Stimulated activated CD4-positive, alpha-beta T cell treated with anti-CD3 and anti-CD28 coated beads, Interleukin-2, amount 100 ng/mL, for 48 hours (primary cell): ENCODE measurements around the gene TRIM29.
"Not testable (repeated sequence)": the region's sequence is repeated elsewhere in the genome, so short reads cannot be mapped to it uniquely, and the experiment has no call there.

Source experiments
- DNase-seq, 2 donors: peaks; one replicate each; pipeline ENCODE4 v3.0.0-alpha.2; 2020

Gene TRIM29, protein sequence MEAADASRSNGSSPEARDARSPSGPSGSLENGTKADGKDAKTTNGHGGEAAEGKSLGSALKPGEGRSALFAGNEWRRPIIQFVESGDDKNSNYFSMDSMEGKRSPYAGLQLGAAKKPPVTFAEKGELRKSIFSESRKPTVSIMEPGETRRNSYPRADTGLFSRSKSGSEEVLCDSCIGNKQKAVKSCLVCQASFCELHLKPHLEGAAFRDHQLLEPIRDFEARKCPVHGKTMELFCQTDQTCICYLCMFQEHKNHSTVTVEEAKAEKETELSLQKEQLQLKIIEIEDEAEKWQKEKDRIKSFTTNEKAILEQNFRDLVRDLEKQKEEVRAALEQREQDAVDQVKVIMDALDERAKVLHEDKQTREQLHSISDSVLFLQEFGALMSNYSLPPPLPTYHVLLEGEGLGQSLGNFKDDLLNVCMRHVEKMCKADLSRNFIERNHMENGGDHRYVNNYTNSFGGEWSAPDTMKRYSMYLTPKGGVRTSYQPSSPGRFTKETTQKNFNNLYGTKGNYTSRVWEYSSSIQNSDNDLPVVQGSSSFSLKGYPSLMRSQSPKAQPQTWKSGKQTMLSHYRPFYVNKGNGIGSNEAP

DNA sequence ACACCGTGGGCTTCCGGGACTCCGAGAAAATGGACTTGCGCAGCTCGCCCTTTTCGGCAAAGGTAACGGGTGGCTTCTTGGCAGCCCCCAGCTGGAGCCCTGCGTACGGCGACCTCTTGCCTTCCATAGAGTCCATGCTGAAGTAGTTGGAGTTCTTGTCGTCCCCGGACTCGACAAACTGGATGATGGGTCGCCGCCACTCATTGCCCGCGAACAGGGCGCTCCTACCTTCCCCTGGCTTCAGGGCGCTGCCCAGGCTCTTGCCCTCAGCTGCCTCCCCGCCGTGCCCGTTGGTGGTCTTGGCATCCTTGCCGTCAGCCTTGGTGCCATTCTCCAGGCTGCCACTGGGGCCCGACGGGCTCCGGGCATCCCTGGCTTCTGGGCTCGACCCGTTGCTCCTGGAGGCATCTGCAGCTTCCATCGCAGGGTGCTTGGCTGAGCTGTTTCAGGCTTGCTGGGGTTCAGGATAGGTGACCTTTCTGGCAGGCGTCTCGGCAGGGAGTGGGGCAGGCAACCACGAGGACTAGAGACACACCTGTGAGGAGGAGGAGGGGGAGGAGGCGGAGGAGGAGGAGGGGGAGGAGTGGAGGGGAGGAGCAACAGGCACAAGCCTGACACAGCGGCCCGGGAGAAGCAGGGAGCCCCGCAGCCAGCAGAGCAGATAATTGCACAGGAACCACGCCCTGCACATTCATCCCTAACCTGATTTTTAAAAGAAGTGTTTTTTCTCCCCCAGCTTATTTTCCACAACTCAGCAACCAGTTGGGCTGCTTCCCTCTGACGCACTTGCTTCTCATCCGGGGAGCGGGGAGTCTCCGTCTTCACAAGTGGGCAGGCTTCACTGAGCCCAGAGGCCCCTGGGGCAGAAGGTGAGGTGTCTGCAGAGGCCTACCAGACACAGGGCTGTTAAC lies at the start of gene TRIM29:
TSS of gene TRIM29 (minus strand) at position 503 of the 911 bp plus-strand sequence. CDS start at position 421, 82 bp downstream.
- no peak for DNase-seq

DNA sequence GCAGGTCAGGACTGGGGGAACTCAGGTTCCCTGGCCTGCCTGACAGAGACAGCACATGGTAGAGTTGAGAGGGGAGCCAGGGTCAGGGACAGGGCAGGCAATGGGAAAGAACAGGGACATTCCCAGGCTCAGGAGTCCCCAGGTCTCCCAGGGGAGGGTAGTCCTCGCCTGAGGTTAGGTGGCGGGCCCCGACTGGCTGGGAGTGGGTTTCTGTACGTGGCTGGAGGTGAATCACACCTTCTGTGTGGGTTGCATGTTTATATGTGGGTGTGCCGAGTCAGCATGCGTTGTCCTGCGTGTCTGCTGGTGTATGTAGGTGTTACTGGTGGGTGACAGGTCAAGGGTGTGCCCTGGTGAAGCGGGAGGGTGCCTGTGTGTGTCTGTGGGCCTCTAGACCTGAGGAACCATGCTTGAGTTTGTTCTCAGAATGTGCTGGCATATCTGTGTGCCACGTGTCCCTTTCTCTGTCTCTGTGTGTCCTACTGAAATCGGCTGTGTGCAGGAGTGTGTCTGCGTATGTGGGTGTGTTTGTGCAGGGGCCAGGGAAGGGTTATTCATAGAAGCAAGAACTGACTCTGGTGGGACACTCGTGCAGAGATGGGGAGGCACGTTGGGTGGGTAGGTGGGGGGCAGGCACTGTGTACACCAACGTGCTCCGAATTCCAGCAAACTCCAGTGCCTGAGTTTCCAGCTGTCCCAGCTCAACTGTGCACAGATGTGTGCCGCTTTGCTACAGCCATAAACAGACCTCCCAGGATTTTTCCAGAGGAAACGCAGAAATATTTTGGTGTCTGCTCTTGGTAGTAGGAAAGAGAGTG lies 49.1 kb upstream of the TRIM29 start:
- DNase-seq, result no peak

DNA sequence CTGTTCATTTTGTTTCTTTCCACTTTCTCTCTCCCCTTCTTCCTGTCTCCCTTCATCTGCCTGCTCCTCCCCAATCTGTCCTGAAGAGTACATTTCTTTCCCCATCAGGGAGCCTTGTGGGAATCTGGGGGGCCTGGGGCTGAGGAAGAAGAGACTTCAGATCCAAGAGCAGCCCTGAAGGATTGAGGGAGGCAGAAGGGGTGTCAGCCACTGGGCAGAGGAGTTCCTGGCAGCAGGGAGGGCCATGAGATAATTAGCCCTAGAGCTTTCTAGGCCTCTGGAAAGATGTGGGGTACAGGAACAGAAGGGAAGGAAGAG lies 48.5 kb upstream of the TRIM29 start:
- no peak for DNase-seq

DNA sequence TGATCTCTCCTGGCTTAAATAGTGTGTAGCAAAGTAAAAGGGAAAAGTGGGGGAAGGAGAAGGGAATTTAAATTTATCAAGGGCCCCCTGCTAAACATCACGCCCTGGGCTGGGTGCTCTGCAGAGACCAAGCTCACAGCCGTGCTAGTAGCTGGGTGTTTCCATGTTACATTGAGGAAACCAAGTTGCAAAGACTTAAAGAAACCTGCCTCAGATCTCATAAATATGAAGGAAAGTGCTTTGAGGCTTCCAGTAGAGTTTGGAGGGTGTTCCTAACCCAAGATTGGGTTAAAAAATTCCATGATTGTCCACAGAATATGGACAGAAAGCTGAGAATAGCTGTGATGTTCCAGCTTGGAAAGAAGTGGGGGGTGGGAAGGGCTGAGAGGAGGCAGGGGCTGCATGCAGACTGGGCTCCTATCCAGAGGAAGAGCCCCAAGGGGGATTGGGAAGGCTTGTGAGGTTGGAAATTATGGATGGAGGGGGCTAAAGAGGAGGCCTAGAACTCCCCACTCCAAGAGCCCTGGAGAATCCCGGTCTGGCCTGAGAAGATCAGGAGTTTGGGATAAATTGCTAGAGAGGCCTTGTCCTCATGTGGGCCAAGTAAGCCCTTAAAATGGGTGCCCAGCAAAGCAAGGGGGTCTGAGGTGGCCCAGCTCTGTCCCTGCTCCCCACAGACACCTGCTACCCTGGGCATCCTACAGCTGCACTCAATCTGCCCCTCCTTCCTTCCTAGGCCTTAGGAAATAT lies 48.0 kb upstream of the TRIM29 start:
- no peak for DNase-seq

DNA sequence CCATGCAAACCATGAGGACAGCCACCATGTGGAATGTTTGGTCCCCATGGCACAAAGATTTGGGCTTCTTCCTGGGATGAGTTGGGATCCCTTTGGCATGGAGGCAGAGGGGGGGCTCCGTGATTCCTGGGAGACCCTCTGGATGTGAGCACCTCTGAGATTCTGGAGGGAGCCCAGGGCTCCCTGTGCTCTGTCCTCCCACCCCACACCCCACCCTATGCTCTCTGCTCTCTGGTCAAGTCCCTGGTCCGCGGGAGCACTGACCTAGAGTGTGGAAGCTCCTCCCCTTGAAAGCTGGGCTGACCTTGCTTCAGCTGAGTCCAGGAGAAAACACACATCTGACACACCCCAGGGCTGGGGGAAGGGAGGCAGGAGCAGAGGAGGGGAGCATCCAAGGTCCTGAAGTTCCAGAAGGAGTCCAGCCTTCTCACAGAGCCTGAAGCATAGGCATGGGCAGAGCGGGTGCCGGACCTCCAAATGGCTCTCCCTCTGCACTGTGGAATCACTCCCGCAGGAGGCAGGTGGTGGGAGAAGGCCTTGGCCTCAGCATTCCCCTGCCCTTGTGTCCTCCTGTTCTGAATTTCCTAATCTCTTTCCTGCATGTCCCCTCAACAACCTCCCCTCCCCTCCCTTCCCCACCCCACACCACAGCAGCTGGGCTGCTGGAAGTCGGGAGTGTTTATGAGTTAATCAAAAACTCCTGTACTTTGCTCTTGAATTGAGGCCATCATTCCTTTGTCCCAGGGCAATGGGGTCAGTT lies 47.2 kb upstream of the TRIM29 start:
- DNase-seq, result no peak

DNA sequence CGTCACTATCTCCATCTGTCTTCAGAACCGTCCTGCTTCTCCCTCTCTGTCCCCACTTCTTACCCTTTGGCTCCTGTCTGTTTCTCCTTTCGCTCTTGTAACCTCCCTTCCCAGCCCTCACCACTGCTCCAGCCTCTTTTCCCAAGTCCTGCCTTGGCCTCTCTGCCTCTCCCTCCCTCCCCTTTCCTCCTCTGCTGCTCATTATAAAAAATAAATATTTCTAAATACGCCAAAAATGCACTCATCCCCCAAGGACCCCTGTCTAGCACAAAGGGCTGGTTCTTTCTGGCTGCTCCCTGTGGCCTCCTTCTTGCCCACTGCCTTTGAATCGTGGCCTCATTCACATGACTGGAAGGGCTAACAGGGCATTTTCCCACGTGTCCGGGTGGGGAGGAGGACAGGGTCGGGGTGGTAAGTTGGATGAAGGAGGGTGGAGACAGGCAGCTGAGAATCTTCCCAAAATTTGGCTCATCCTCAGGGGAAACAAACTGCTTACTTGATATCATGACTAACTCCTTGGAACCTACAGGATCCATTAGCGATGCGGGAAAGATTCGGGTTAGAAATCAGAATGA lies 46.5 kb upstream of the TRIM29 start:
- DNase-seq, result no peak

DNA sequence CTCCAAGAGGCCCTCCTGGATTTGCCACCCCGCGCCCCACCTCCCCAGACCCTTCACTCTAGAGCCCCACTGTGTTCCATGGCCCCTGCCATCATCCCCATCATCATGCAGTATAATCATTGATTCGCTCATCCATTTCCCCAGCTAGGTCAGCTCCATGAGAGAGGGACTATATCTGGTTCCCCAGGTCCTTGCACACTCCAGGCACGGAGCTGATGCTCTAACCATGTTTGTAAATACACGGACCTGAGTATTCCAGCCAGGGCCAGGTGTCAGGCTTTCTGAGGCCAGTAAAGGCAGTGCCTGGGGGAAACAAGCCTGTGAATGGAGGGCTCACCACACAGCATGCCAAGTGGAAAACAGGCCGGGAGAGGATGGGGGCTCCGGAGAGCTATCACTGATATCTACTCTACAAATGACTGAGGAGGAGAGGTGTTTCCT lies 45.8 kb upstream of the TRIM29 start:
- no peak for DNase-seq

DNA sequence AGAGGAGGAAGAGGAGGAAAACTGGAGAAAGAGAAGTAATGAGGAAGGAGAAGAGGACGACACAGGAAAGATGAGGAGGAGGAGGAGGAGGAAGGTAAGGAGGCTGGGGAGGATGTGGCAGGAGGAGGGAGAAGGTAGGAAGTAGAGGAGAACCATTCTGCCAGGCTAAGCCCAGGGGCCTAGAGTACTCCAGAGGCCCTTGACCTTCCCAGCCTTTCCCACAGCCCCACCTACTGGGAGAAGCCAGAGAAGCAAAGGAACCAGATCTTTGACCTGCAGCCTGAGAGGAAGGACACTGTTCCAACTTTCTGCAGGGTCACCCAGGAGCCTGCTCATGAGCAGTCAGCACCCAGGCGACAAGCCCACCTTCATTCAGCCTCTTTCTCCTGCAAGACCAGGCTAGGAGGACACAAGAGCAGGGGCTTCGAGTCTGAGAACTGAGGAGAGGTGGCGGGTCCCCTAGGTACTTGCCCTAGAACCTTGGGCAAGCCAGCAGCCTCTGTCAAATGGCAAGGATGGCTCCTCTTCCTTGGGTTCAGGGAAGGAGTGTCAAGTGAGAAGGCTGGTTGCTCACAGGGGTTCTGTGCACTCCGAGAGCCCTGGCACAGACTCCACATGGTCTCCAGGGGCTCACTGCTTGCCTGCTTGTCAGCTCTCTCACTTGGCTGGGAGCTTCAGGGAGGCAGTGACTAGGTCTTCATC lies 45.0 kb upstream of the TRIM29 start:
- no peak for DNase-seq

DNA sequence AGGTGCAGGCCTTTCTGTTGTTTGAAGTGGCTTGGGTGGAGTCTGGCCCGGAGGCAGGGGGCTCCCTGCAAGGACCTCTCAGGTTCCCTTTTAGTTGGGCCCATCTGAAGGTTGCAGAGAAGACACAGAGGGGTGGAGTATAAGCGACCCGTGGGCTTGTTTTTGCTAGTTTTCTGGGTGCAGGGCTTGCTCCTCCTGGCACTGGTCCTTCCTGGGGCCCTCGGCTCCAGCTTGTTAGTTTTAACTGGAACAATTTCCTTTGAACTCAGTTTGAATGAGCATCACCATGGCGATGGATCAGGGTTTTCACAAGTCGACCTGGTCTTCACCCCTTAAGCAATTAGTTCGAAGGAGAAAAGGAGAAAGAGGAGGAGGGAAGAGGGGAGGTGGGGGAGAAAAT lies 44.5 kb upstream of the TRIM29 start:
- DNase-seq, result no peak

DNA sequence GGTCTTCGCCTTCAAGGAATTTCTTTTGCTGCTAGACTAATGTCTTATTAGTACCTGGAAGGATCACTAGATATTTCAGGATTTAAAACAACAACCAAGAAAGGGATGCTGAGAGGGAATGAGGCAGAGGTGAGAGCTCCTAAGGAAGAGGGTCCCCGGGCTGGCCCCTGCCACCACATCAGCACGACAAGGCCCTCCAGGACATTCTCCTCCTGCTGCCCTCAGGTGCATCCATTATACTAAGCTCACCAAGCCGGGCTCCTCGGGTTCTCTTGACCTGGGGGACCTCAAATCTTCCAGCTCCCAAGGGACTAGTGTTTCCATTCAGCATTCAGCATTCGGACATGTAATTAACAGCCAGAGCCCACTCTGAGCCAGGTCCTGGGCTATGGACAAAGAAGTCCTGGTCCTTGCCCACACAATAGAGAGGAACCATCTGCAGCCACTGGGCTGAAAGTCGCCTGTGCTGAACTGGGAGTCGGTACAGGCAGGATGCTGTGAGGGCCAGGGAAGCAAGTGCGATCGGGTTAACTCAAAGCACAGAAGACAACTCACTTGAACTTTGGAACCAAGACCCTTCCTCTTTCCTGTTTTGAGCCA lies 43.6 kb upstream of the TRIM29 start:
- no peak for DNase-seq

DNA sequence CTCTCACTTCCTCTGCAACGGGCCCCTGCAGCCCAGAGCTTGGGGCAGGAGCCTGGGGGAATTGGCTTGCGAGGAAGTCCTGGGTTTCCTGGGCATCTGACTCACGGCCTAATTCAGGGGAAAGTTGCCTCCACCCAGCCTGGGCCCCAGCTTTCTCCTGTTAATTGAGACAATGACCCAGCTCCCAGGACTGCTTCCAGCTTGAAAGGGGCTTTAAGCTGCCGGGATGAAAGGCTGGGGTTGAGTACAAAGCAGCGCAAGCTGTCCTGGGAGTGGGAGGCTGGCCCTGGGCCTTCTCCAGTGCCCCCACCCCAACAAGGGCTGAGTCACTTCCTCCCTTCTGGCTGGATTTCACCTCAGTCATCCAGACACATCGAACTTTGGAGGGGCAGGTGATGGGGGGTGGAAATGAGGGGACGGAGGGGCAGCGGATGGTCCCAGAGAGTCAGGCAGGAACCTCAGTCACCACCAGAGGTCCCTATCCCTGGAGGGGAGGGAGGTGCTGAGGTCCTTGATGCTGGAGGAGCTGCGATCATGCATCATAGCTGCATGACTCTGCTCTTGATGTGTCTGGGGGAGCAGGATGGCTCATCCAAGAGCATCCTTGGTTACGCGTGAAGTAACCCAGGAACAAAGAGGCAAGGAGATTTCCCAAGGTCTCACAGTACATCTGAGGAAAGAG lies 42.8 kb upstream of the TRIM29 start:
- DNase-seq, result no peak

DNA sequence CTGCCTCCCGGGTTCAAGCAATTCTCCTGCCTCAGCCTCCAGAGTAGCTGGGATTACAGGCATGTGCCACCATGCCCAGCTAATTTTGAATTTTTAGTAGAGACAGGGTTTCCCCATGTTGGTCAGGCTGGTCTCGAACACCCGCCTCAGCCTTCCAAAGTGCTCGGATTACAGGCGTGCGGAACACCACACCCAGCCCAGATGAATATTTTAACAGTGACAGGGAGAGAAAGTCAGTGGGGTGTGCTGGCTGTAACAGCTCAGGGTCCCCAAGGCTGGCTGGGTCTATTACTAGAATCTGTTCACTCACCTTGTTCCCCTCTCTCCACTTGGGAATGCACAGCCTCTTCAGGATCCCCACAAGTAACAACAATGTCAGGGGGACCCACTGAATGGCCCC lies 42.1 kb upstream of the TRIM29 start:
- not testable (repeated sequence) for DNase-seq

DNA sequence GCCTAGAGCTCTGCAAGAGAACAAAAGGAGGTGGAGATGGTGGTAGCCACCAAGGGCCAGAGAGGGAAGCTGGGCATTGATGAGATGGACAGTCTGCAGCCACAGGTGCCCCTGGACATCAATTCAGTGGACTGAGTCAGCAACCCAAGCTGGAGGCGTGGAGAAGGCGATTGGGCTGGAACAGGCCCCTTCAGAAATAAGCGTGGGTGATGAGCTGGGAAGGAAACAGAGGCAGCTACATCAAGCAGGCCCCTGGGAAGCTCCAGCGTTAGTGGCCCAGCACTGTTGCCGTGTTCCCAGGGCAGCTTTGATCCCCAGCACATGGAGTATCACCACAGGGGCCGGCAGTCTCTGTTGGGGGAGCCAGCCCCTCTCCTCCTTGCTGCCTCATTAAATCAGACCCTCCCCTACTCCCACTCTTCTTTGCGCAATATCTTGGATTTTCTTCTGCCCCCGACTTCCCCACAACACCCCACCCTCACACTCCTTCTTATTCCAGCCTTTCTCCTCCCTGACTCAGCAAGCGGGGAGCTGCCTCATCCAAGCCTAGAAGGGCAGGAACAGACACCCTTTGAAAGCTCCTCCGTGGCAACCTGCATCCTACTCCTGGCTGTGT lies 41.3 kb upstream of the TRIM29 start:
- no peak for DNase-seq

DNA sequence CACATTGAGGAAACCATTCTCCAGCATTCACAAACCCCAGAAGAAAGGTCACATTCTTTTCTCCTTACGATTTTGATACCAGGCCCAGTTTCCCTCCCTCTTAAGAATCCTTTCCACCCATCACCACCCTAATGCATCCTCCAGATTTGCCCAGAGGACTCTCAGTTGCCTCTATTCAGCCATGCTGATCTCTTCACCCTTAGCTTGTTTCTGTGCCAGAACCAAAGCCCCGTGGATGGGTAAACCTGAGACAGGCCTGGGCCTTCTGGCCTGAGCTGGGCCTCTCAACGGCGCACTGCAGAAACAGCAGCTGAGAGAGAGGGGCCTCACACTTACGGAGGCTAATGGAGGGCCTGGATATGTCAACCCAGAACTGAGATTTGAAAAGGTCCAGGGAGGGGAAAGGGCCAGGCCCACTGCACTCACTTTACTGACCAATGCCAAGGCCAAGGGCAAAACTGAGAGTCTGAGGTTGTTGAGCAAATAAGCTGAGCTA lies 40.7 kb upstream of the TRIM29 start:
- DNase-seq, result no peak

DNA sequence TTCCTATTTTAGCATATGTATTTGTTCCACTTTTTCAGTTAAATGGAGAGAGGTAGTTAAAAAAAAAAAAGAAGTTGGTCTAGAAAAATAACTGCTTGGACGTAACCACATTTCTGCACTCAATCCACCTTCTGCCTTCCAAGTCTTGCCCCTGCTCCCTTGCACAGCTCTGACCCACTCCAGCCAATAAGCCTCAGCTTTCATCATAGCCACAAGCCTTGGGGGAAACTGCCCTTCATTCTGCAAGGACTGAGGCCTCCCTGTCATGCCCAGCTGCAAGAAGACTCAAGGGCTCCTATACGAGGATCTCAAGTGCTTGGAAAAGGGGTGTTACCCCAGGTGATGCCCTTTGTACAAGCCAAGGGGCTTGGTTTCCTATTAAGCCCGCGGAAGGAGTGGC lies 37.0 kb upstream of the TRIM29 start:
- DNase-seq, result no peak

DNA sequence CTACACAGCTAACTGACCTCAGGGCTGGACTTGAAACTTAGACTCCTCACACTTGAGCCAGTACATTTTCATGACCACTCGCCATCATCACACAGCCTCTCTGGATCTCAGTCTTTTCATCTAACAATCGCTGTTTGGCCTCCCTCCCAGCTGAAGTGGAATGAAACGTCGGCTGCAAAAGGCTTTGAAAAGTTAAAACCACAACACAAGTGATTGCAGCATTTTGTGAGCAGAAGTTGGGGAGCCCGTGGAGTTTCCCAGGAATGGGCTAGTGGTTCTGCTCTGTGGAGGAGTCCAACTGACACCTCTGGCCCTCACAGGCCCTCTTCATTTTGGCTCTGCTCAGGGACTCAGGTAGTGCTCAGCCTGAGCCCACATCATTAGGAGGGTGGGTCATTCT lies 35.9 kb upstream of the TRIM29 start:
- no peak for DNase-seq

DNA sequence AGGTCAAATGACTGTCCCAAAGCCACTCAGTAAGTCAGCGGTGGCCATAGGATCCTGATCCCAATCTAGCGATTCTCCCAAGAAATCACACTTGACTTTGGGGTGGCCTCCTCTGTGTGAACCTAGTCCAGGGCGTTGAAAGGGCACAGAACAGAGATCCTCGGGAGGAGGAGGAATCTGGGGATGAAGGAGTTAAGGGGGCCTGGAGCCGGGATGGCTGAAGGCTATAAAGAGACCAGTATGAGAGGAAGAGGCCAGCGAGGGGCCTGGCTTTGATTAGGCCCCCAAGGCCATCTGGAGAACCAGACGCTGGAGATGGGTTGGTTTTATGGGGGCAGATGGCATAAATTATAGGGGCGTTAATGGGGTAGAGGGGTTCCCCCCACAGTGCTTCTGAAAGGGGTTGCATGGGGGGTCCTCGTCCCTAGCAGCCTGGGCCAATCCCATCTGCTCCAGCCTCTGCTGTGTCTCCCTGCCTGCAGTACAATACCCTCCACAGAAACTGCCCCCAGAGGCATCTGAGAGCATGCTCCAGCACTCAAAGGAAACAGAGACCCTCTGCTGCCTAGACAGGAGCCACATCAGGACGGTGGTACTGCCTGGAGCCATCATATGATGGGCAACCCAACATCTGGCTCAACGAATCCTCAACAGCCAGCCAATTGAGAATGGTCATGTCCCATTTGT lies 35.2 kb upstream of the TRIM29 start:
- DNase-seq, result no peak
